Measurements from ENCODE around the gene CD248.
"Not testable (repeated sequence)": the region's sequence is repeated elsewhere in the genome, so short reads cannot be mapped to it uniquely, and the experiment has no call there.

The CD248 gene

DNA sequence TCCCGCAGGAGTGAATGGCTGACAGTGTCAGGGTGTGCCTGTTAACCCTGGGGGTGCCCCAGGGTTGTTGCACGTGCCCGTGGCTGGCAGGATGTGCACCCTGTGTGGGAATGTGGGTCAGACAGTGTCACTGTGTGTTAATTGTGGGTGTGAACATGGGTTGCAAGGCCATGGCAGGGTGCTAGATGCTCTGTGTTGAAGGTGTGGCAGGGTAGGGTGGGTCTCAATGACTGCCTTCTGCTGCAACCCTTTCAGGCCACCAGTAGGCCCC lies 11.1 kb upstream of the CD248 start:
- DNase-seq, result no peak

DNA sequence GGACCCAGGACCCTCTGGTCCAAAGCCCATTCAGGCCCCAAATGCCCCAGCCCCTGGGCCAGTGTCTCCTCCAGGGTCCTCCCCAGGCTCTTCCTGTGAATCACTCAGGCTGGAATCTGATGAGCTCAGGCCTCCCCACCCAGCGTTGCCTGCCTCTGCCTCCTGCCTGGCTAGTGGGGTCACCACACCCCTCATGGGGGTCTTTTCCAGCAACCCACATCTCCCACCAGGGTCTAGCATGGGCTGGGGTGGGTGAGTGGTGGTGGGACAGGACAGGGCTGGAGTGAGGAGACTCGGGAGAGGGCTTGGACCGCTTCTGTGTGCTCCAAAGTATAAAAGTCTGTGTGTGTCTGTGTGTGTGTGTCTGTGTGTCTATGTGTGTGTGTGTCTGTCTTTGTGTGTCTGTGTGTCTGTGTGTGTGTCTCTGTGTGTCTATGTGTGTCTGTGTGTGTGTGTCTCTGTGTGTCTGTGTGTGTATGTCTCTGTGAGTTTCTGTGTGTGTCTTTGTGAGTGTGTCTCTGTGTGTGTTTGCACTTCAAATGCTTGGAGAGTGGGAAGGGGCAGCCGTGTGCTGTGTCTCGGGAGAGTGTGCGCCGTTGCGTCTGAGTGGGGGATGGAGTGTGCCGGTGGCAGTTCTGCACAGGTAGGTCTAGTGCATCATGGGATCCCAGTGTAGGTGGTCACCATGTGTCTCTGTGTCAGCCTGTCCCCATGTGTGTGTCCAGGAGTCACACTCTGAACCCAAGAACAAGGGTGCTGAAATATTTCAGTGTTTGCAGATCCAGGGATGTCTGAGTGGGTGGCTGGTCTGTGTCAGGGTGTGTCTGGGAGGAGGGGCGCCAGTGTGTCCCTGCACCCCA lies 10.6 kb upstream of the CD248 start:
- no peak for DNase-seq

- DNase-seq, result no peak
Measured at GRCh38 chr11:66326261-66327111, 9.6 kb upstream of the CD248 start.

DNA sequence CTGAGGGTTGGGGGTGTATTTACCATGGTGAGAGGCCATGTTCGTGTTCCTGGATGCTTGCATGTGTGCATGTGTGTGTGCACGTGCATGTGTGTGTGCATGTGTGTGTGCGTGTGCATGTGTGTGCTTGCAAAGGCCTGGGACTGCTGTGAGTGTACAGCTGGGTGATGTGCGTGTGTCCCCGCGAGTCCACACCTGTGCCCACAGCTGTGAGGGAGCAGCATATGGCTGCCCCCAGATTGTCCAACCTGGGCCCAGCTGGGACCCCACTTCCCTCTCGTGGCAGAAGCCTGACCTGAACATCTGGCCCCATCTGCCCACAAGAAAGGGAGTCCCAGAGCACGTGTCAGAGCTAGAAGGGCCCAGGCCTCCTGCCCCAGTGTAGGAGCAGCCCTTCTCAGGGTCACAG lies 8.4 kb upstream of the CD248 start:
- DNase-seq, result no peak

DNA sequence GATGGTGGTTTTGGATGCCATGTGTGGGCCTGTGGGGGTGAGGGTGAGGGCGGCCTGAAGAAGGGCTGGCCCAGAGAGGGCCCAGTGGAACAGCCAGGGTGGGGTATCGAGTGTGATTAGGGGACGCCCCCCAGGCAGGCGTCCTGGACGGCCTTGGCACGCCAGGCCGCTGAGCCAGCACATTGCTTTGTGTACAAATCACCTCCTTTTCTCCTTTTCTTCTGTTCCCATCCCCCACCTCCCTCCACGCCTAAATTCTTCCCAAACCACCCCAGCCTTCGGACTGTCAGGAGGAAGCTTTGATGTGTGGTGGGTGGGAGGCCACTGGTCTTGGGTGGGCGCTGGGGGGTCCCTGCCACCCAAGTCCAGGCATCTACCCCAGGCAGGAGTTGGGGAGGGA lies 7.8 kb upstream of the CD248 start:
- no peak for DNase-seq

- DNase-seq, result no peak
Measured at GRCh38 chr11:66323684-66324083, 6.8 kb upstream of the CD248 start.

- no peak for DNase-seq
Measured at GRCh38 chr11:66322732-66323427, 6.0 kb upstream of the CD248 start.

DNA sequence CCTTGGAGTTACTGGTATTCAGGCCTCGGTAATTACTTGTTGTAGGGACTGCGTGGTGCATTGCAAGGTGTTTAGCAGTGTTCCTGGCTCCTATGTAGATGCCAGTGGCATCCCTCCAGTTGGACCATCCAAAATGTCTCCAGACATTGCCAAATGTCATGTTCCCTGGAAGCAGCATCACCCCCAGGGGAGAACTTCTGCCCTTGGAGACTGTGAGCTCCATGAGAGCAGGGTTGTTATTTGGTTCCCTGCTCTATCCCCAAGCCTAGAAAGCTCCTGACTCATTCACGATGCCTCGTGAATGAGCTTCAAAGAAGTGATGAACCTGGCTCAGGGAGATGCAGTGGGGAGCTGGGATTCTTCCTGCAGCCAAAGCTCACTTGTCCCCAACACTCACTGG lies 4.8 kb upstream of the CD248 start:
- no peak for DNase-seq

DNA sequence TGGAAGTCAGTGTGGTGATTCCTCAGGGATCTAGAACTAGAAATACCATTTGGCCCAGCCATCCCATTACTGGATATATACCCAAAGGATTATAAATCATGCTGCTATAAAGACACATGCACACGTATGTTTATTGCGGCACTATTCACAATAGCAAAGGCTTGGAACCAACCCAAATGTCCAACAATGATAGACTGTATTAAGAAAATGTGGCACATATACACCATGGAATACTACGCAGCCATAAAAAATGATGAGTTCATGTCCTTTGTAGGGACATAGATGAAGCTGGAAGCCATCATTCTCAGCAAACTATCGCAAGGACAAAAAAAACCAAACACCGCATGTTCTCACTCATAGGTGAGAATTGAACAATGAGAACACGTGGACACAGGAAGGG lies 3.9 kb upstream of the CD248 start:
- DNase-seq, result not testable (repeated sequence)

DNA sequence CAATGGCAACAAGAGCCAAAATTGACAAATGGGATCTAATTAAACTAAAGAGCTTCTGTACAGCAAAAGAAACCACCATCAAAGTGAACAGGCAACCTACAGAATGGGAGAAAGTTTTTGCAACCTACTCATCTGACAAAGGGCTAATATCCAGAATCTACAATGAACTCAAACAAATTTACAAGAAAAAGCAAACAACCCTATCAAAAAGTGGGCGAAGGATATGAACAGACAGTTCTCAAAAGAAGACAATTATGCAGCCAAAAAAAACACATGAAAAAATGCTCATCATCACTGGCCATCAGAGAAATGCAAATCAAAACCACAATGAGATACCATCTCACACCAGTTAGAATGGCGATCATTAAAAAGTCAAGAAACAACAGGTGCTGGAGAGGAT lies 3.4 kb upstream of the CD248 start:
- DNase-seq, result not testable (repeated sequence)

DNA sequence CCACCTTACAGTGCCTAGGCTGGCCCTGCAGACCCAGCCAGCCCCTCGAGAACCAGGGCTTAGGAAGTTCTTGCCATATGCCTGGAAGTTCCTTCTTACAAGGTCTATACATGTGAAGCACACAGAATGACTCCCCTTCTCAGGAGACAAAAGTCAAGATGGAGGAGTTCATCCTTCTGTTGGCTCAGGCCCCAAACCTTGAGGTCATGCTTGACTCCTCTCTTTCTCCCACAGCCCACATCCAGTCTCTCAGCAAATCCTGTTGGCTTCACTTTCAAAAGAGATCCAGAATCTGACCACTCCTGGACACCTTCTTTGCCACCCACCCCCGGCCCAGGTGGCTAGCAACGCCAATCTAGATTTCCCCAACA lies 1.7 kb upstream of the CD248 start:
- no peak for DNase-seq

- DNase-seq, result no peak
Measured at GRCh38 chr11:66317723-66318599, 1.1 kb upstream of the CD248 start.

- DNase-seq, result no peak
Measured at GRCh38 chr11:66317322-66317722, 478 bp upstream of the CD248 start.

- no peak for DNase-seq
Measured at GRCh38 chr11:66315921-66316811, 678 bp downstream of the CD248 start.

DNA sequence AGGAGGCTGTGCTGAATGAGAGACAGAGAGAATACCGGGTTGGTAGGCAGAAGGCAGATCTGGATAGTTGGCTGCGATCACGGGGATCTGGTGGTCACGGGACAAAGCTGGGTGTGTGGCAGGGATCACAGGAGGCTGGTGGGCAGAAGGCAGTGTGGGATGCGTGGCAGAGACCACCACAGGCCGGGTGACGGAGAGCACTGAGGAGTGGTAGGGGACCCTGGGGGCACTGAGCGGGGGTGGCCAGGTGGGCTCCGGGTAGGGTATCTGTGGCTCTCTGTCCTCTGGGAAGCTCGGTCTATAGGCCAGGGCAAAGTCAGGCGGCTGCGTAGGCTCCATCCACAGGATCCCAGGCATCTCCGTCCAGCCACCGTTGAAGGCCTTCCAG lies 1.4 kb downstream of the CD248 start:
- no peak for DNase-seq

GRCh38 chr11:66314561-66315497 lies 2.0 kb downstream of the CD248 start:
- no peak for DNase-seq

DNA sequence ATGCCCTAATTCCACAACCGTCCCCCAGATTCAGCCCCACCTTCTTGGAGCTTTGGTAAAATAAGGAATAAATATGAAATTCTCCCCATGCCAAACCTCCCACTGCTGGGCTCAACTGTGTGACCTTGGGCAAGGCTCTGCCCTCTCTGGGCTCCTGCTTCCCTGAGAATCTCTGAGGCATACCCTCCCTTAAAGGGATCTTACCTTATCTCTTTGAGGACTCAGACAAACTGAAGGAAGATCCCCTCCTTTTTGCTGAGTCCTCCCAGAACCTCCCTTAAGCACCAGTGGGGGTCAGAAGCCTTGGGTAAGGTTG lies 2.7 kb downstream of the CD248 start:
- DNase-seq, result no peak

- peak in 1 of 2 experiments; percentile 17 for DNase-seq
Measured at GRCh38 chr11:66313321-66314185, 3.3 kb downstream of the CD248 start.

DNA sequence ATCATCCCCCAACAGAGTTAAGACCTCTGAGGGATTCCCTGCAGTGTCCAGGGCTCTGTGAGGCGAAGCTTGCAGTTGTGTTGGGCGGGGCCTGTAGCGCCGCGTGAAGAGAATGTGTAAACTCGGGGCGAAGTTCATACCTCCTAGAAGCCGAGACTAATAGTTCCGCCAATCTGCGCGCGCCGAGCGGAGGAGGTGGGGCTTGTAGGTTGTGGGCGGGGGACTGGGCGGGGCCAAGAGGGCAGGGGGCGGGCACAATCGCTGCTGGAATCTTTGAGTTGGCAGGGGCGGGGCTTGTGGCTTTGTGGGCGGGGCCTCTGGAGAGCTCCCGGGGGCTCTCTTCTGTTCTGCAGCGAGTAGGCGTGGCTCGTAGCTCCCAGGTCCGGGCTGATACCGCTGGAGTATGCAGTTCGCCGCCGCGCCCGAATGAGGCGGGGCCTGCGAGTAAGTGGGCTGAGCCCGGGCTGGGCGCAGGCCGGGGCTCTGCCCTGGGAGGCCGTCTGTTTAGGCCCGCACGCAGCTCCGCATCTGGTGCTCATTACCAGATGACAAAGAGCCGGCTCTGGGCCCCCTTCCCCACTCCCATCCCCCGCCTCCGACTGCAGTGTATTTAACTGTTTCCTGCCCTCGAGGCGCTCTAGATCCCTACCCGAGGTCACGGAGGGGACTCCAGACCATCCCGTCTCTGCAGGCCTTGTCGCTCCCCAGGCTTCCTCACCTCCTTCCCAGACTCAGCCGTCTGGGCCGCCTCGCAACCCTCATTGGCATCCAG lies 4.1 kb downstream of the CD248 start:
- DNase-seq, result peak; percentile 85 to 96

Measured in NCI-H1930 (cell line).